ENCODE data around the gene HRCT1. TPM values are rescaled to one million over a fixed set of nuclear protein-coding genes. Genes with fewer than 3 reads are reported as not detected.
A peak's percentile ranks its signal among the peaks of the same experiment; 100 is the strongest.

Gene HRCT1
- total RNA-seq, 6 experiments from 2014 or later: 0.40 to 1.4 (median 0.98) TPM

GRCh38 chr9:35928591-35929452 lies 22.8 kb downstream of the HRCT1 start:
- TF ChIP-seq CTCF (IDR thresholded peaks at IDR 0.05): no peak
- no peak for TF ChIP-seq POLR2A (IDR thresholded peaks at IDR 0.05)
- no peaks in the 10 kb centered on the region for H3K36me3 ChIP-seq
- no peak overlapping the region for H3K4me3 ChIP-seq
- H3K27me3 ChIP-seq: no peaks in the 10 kb centered on the region
- intact Hi-C loops (cut with DNase I): no loop called here
- no peak overlapping the region for H3K27ac ChIP-seq
- no peaks in the 10 kb centered on the region for H3K9me3 ChIP-seq
- peaks cover 0 to 18% (median 6%) of the 10 kb centered on the region in 4 donors for H3K4me1 ChIP-seq
- peak; percentile 58 to 84 (median 78) for ATAC-seq
- no peak for DNase-seq
- WGBS (ENCODE audit: insufficient coverage, low coverage, low lambda C conversion rate, missing lambda C conversion rate): 51% methylated on average over 9 of the region's 9 CpGs

GRCh38 chr9:35929453-35929718 lies 23.4 kb downstream of the HRCT1 start:
- whole genome bisulfite sequencing (ENCODE audit: insufficient coverage, low coverage, low lambda C conversion rate, missing lambda C conversion rate): 69% methylated on average over 6 of the region's 6 CpGs
- Histone ChIP-seq H3K36me3 (no peaks in the 10 kb centered on the region), H3K27me3 (no peaks in the 10 kb centered on the region), H3K4me3 (no peak overlapping the region), H3K9me3 (no peaks in the 10 kb centered on the region), H3K27ac (no peak overlapping the region), H3K4me1 (peaks cover 0 to 14% (median 4%) of the 10 kb centered on the region in 4 donors)
- no peak for DNase-seq
- no peak for ATAC-seq
- intact Hi-C loops (cut with DNase I): no loop called here
- TF ChIP-seq POLR2A (IDR thresholded peaks at IDR 0.05) (no peak), CTCF (IDR thresholded peaks at IDR 0.05) (no peak)

- DNase-seq: no peak
- intact Hi-C loops (cut with DNase I): no loop called here
These were observed 24.5 kb downstream of the HRCT1 start for GRCh38 chr9:35930521-35930920.

GRCh38 chr9:35930989-35931388 lies 25.0 kb downstream of the HRCT1 start:
- Histone ChIP-seq H3K9me3 (no peaks in the 10 kb centered on the region), H3K36me3 (no peaks in the 10 kb centered on the region), H3K27me3 (no peaks in the 10 kb centered on the region), H3K27ac (no peak overlapping the region), H3K4me1 (peaks cover 0 to 7% (median 0%) of the 10 kb centered on the region in 4 donors), H3K4me3 (no peak overlapping the region)
- DNase-seq (no peak), ATAC-seq (no peak)
- TF ChIP-seq POLR2A (IDR thresholded peaks at IDR 0.05) (no peak), CTCF (IDR thresholded peaks at IDR 0.05) (no peak)
- 100% methylated on average over 2 of the region's 3 CpGs for WGBS (ENCODE audit: insufficient coverage, low coverage, low lambda C conversion rate, missing lambda C conversion rate)
- intact Hi-C loops (cut with DNase I): no loop called here

More at GRCh38 chr9:35930521-35930920, 24.5 kb downstream of the HRCT1 start:
- Histone ChIP-seq H3K4me3 (no peak overlapping the region), H3K36me3 (no peaks in the 10 kb centered on the region), H3K27ac (no peak overlapping the region), H3K9me3 (no peaks in the 10 kb centered on the region), H3K4me1 (peaks cover 0 to 7% (median 0%) of the 10 kb centered on the region in 4 donors), H3K27me3 (no peaks in the 10 kb centered on the region)
- TF ChIP-seq CTCF (IDR thresholded peaks at IDR 0.05) (no peak), POLR2A (IDR thresholded peaks at IDR 0.05) (no peak)
- ATAC-seq: no peak
